ENCODE data around the gene CDYL2.

DNA sequence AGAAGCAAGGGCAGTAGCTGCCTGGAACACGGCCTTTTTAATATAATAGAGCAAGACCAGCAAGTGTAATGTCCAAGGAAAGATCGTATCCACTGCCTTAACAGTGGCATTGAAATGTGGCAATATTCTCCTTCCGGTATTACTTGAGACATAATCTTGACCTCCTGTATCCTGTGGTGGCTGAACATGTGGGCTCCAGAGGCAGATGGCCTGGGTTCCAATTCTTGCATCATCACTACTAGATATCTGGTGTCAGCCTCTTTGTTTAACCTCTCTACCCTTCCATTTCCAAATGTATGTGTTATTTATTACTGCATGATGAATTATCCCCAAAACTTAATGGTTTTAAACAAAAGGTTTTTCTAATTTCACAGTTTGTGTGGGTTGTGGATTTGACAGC, 3.5 kb upstream of the CDYL2 start:
- TF ChIP-seq TAF1 (conservative IDR thresholded peaks at IDR 0.05) (no peak), EGR1 (IDR thresholded peaks at IDR 0.05; ENCODE audit: low read depth in 2 of 2) (no peak), JUND (IDR thresholded peaks at IDR 0.05) (no peak), RXRA (IDR thresholded peaks at IDR 0.05) (no peak), CTCF (IDR thresholded peaks at IDR 0.05; ENCODE audit: low read depth, low read length, missing input control) (no peak), ATF3 (IDR thresholded peaks at IDR 0.05) (no peak)
- TF ChIP-seq, protein P1, sequence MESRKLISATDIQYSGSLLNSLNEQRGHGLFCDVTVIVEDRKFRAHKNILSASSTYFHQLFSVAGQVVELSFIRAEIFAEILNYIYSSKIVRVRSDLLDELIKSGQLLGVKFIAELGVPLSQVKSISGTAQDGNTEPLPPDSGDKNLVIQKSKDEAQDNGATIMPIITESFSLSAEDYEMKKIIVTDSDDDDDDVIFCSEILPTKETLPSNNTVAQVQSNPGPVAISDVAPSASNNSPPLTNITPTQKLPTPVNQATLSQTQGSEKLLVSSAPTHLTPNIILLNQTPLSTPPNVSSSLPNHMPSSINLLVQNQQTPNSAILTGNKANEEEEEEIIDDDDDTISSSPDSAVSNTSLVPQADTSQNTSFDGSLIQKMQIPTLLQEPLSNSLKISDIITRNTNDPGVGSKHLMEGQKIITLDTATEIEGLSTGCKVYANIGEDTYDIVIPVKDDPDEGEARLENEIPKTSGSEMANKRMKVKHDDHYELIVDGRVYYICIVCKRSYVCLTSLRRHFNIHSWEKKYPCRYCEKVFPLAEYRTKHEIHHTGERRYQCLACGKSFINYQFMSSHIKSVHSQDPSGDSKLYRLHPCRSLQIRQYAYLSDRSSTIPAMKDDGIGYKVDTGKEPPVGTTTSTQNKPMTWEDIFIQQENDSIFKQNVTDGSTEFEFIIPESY (IDR thresholded peaks at IDR 0.05) = no peak

All from liver (tissue), 3 donors.